PC-9 (cell line): Measurements from ENCODE around the gene CIAO3. TPM values are rescaled to one million over a fixed set of nuclear protein-coding genes. Genes with fewer than 3 reads are reported as not detected.

Experiments
- BruUV-seq: library from RNA; stranded (reverse); fragments of 400-500 nt; replicated peaks from 2 replicates; lab custom pipeline; 2021; lab: Mats Ljungman, UMichigan
- CTCF ChIA-PET: fragments of 300-600 bp; sonication (Branson Sonifier 250); formaldehyde crosslinking; loops from one replicate; lab custom pipeline; 2022; ENCODE audit warnings: antibody characterized with exemption; lab: Charles Lee
- POLR2A ChIA-PET: fragments of 300-600 bp; sonication (Branson Sonifier 250); formaldehyde crosslinking; loops from one replicate; lab custom pipeline; 2022; ENCODE audit warnings: antibody characterized with exemption; ENCODE audit not compliant: unreplicated experiment; lab: Charles Lee
- DNase-seq, 2 experiments: peaks; one replicate each; pipeline versions ENCODE4 v3.0.0 to v3.0.0-alpha.2; 2015 to 2022; ENCODE audit warnings: mixed read lengths in 1 of 2
- H2AFZ ChIP-seq: fragments of 200-600 bp; sonication (generic); 2 replicates; pipeline ENCODE4 v1.8.1; 2017; ENCODE audit warnings: antibody characterized with exemption
- H3F3A ChIP-seq: fragments of 200-600 bp; sonication (generic); 2 replicates; pipeline ENCODE4 v1.8.1; 2017; ENCODE audit warnings: antibody characterized with exemption, mild to moderate bottlenecking, low read depth; ENCODE audit not compliant: insufficient read depth
- H3K27ac ChIP-seq: fragments of 200-600 bp; sonication (generic); 2 replicates; pipeline ENCODE4 v1.6.1; 2016; ENCODE audit warnings: mixed run types
- H3K27me3 ChIP-seq: fragments of 200-600 bp; sonication (generic); 2 replicates; pipeline ENCODE4 v1.6.1; 2016; ENCODE audit warnings: low read depth, mixed run types; ENCODE audit not compliant: insufficient read depth
- H3K36me3 ChIP-seq: fragments of 200-600 bp; sonication (generic); 2 replicates; pipeline ENCODE4 v1.6.1; 2016; ENCODE audit warnings: low read depth, mixed run types
- H3K4me1 ChIP-seq: fragments of 200-600 bp; sonication (generic); replicated peaks from 2 replicates; pipeline ENCODE4 v1.6.1; 2016; ENCODE audit warnings: mixed run types; ENCODE audit not compliant: insufficient read depth
- H3K4me2 ChIP-seq: fragments of 200-600 bp; sonication (generic); 2 replicates; pipeline ENCODE4 v1.6.1; 2017; ENCODE audit warnings: mixed run types
- H3K4me3 ChIP-seq: fragments of 200-600 bp; sonication (generic); 2 replicates; pipeline ENCODE4 v1.6.1; 2016; ENCODE audit warnings: mixed run types
- H3K79me2 ChIP-seq: fragments of 200-600 bp; sonication (generic); 2 replicates; pipeline ENCODE4 v1.6.1; 2017; ENCODE audit warnings: low read depth, mixed run types
- H3K9me2 ChIP-seq: fragments of 200-600 bp; sonication (generic); 2 replicates; pipeline ENCODE4 v1.8.1; 2017; ENCODE audit warnings: mild to moderate bottlenecking; ENCODE audit not compliant: insufficient read depth
- H3K9me3 ChIP-seq: fragments of 200-600 bp; sonication (generic); 2 replicates; pipeline ENCODE4 v1.8.1; 2016; ENCODE audit warnings: low read depth; ENCODE audit not compliant: insufficient read depth
- H4K20me1 ChIP-seq: fragments of 200-600 bp; sonication (generic); 2 replicates; pipeline ENCODE4 v1.8.1; 2017; ENCODE audit not compliant: insufficient read depth
- EZH2 ChIP-seq: fragments of 200-600 bp; sonication (generic); IDR thresholded peaks from 2 replicates; pipeline ENCODE4 v1.8.0; 2017; ENCODE audit warnings: antibody characterized with exemption, low read depth
- intact Hi-C: fragments of 100-400 bp; cut with micrococcal nuclease; formaldehyde crosslinking; loops from one replicate; pipeline ENCODE4 v1.10.0; 2022; ENCODE audit not compliant: unreplicated experiment
- total RNA-seq: library from RNA; stranded (reverse); gene quantifications from 2 replicates; pipeline ENCODE4 v1.2.3, GENCODE V29; 2021
- TF ChIP-seq, protein P1 (sequence below): fragments of 200-600 bp; sonication (generic); conservative IDR thresholded peaks from 2 replicates; pipeline ENCODE4 v1.6.1; 2017; ENCODE audit warnings: mixed run types, antibody characterized with exemption, mild to moderate bottlenecking, moderate library complexity

The CIAO3 gene
- total RNA-seq, 1 experiment from 2014 or later, result 44.2 TPM

DNA sequence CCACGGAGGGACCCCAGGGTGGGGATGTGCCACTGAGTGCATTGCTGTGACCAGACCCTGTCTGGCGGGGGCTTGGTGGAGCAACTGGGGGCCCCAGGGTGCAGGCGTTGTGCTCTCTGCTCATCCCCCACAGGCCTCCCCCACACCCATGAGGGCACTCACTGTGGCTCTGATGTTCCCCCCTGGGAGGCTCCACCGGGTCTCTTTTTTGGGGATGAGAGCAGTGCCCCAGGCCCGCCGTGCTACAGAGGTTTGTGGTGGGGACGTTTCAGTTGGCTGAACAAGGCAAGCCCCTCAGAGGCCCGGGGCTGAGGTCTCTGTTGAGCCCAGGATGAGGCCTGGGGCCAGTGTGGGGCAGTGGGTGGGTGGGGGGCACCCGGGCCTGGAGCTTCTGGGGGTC, 17.1 kb downstream of the CIAO3 start:
- Histone ChIP-seq H3K4me2 (no peak overlapping the region), H2AFZ (no peak overlapping the region), H3K27ac (no peak overlapping the region), H3K9me3 (no peaks in the 10 kb centered on the region), H3K4me3 (no peak overlapping the region), H3K9me2 (no peaks in the 10 kb centered on the region), H3F3A (peaks cover 40% of the 10 kb centered on the region), H3K36me3 (no peaks in the 10 kb centered on the region), H4K20me1 (peaks cover 10% of the 10 kb centered on the region; the same call in 1 of the 2 replicates), H3K79me2 (peaks cover 4% of the 10 kb centered on the region; the same call in 1 of the 2 replicates), H3K27me3 (no peaks in the 10 kb centered on the region), H3K4me1 (peaks cover 21% of the 10 kb centered on the region)
- ChIA-PET POLR2A (interaction anchor here (0.7 kb wide), 1 partner anchor 59 kb away, joined by 3 read pairs; no protein-coding TSS in a partner anchor), CTCF (interaction anchor here (0.7 kb wide), 1 partner anchor 11 kb away, joined by 3 read pairs; no protein-coding TSS in a partner anchor)
- peak in 1 of 2 experiments; percentile 21 for DNase-seq
- TF ChIP-seq EZH2, result no peak
- TF ChIP-seq, protein P1, sequence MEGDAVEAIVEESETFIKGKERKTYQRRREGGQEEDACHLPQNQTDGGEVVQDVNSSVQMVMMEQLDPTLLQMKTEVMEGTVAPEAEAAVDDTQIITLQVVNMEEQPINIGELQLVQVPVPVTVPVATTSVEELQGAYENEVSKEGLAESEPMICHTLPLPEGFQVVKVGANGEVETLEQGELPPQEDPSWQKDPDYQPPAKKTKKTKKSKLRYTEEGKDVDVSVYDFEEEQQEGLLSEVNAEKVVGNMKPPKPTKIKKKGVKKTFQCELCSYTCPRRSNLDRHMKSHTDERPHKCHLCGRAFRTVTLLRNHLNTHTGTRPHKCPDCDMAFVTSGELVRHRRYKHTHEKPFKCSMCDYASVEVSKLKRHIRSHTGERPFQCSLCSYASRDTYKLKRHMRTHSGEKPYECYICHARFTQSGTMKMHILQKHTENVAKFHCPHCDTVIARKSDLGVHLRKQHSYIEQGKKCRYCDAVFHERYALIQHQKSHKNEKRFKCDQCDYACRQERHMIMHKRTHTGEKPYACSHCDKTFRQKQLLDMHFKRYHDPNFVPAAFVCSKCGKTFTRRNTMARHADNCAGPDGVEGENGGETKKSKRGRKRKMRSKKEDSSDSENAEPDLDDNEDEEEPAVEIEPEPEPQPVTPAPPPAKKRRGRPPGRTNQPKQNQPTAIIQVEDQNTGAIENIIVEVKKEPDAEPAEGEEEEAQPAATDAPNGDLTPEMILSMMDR, result no peak
- intact Hi-C loops, result no loop called here
- no TSS peak for BruUV-seq

DNA sequence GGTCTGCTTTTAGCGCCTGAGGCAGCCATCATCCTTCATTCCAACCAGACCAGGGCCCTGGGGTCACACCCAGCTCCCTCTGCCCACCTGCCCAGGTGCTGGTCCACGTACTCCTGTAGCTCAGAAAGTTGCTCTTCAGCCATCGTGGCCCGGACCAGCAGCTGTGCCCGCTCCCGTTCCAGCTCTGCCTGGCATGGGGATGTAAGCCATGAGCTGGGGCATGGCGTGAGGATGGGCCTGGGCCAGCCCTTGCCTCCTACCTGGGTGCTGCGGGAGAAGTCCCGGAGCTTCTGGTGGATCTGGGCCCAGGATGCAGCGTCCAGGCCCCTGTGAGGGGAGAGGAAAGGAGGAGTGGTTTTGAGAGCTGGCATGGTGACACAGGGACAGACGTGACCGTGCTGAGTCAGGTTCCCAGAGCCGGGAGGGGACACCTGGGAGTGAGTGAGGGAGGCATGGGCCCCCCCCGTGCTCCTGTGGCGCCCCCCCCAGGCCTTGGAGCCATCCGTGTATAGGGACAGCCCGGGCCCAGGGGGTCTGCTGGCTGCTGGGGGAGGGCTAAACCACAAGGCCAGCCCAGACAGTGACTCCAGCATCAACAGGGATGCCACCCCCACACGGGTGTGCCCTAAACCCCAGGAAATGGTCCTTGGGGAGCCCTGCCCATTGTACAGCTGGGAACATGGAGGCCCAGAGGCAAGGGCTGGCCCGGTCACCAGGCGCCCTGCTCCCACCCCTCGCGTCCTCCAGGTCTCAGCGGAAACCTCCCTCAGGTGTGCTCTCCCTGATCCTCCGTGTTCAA, 17.8 kb downstream of the CIAO3 start:
- no peak for DNase-seq
- H3K27me3 ChIP-seq, result no peaks in the 10 kb centered on the region
- H4K20me1 ChIP-seq, result peaks cover 10% of the 10 kb centered on the region; the same call in 1 of the 2 replicates
- H2AFZ ChIP-seq, result no peak overlapping the region
- BruUV-seq, result TSS peak; percentile 29
- H3K9me3 ChIP-seq, result no peaks in the 10 kb centered on the region
- ChIA-PET POLR2A (interaction anchor here (0.7 kb wide), 1 partner anchor 60 kb away, joined by 3 read pairs; no protein-coding TSS in a partner anchor), CTCF (no interaction called here)
- TF ChIP-seq, protein P1, result no peak
- no peak for TF ChIP-seq EZH2
- peaks cover 4% of the 10 kb centered on the region; the same call in 1 of the 2 replicates for H3K79me2 ChIP-seq
- intact Hi-C loops, result no loop called here
- peaks cover 25% of the 10 kb centered on the region for H3K4me1 ChIP-seq
- no peak overlapping the region for H3K27ac ChIP-seq
- H3F3A ChIP-seq, result peaks cover 42% of the 10 kb centered on the region
- H3K9me2 ChIP-seq, result no peaks in the 10 kb centered on the region
- no peak overlapping the region for H3K4me3 ChIP-seq
- H3K4me2 ChIP-seq, result no peak overlapping the region
- H3K36me3 ChIP-seq, result no peaks in the 10 kb centered on the region

DNA sequence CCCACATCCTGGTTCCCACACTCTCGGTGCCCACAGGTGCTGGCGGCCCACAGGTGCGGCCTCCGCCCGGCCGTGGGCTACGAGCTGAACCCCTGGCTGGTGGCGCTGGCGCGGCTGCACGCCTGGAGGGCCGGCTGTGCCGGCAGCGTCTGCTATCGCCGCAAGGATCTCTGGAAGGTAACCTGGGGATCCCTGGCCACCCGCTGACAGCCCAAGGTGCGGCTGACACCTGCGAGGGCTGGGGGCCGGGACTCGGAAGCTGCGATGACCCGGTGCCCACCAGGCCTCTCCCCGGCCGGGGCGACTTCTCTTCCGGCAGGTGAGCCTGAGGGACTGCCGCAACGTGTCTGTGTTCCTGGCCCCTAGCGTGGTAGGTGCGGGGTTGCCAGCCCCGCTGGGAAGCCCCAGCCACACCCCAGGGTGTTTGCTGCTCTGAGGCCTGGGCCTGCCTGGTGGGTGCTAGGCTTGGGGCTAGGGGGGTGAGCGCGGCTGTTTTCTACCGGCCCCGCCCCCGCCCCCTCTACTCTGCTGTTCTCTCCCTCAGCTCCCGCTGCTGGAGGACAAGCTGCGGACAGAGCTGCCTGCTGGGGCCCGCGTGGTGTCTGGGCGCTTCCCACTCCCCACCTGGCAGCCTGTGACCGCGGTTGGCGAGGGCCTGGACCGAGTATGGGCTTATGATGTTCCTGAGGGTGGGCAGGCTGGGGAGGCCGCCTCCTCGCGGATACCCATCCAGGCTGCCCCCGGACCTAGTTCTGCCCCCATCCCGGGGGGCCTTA, 18.8 kb downstream of the CIAO3 start:
- peaks cover 42% of the 10 kb centered on the region for H3F3A ChIP-seq
- H3K4me1 ChIP-seq, result peaks cover 25% of the 10 kb centered on the region
- H3K27ac ChIP-seq, result no peak overlapping the region
- BruUV-seq, result no TSS peak
- no peaks in the 10 kb centered on the region for H3K9me3 ChIP-seq
- peak overlapping the region; percentile 94 for H3K4me2 ChIP-seq
- CTCF ChIA-PET, result interaction anchor here (0.5 to 0.6 kb wide), 2 partner anchors 235 to 332 kb away, joined by 3 to 7 read pairs; no protein-coding TSS in a partner anchor
- POLR2A ChIA-PET, result interaction anchor here (0.6 to 1.0 kb wide), 4 partner anchors 39 to 66 kb away, joined by 3 to 6 read pairs (median 3); partner anchors contain the start of genes CHTF18 and RPUSD1
- H3K9me2 ChIP-seq, result no peaks in the 10 kb centered on the region
- no peak for DNase-seq
- H2AFZ ChIP-seq, result no peak overlapping the region
- H3K36me3 ChIP-seq, result no peaks in the 10 kb centered on the region
- H3K27me3 ChIP-seq, result no peaks in the 10 kb centered on the region
- H4K20me1 ChIP-seq, result peaks cover 10% of the 10 kb centered on the region; the same call in 1 of the 2 replicates
- H3K79me2 ChIP-seq, result peaks cover 4% of the 10 kb centered on the region; the same call in 1 of the 2 replicates
- TF ChIP-seq EZH2, result no peak
- H3K4me3 ChIP-seq, result peak overlapping the region; percentile 98; the same call in 1 of the 2 replicates
- intact Hi-C loops, result loop anchor here (2.0 kb wide), 1 partner anchor 63 kb away; no protein-coding TSS in a partner anchor
